ENCODE measurements around the gene BCLAF1.
"Not testable (repeated sequence)": the region's sequence is repeated elsewhere in the genome, so short reads cannot be mapped to it uniquely, and the experiment has no call there.

Gene BCLAF1

GRCh38 chr6:136249811-136250685 is 39.6 kb downstream of the BCLAF1 start, which contains the start of gene MTFR2:
TSS of gene MTFR2 (minus strand) at chr6:136250311. CDS start at chr6:136249099, 1,212 bp downstream.
- peak; percentile 98 for DNase-seq (ENCODE audit: low spot score)

- DNase-seq (ENCODE audit: low spot score), result no peak
Observed at GRCh38 chr6:136249336-136249735, 40.3 kb downstream of the BCLAF1 start.

- no peak for DNase-seq (ENCODE audit: low spot score)
Observed at GRCh38 chr6:136244061-136244616, 45.5 kb downstream of the BCLAF1 start.

- DNase-seq (ENCODE audit: low spot score), result no peak
Observed at GRCh38 chr6:136236466-136237293, 53.0 kb downstream of the BCLAF1 start.

- DNase-seq (ENCODE audit: low spot score), result no peak
Observed at GRCh38 chr6:136235233-136235564, 54.4 kb downstream of the BCLAF1 start.

- no peak for DNase-seq (ENCODE audit: low spot score)
Observed at GRCh38 chr6:136232701-136233100, 56.9 kb downstream of the BCLAF1 start.

GRCh38 chr6:136230219-136230853 is 59.3 kb downstream of the BCLAF1 start:
- DNase-seq (ENCODE audit: low spot score), result no peak

GRCh38 chr6:136228814-136229213 is 60.8 kb downstream of the BCLAF1 start:
- no peak for DNase-seq (ENCODE audit: low spot score)

- no peak for DNase-seq (ENCODE audit: low spot score)
Observed at GRCh38 chr6:136226674-136227377, 62.8 kb downstream of the BCLAF1 start.

- peak; percentile 55 for DNase-seq (ENCODE audit: low spot score)
Observed at GRCh38 chr6:136226027-136226673, 63.5 kb downstream of the BCLAF1 start.

- no peak for DNase-seq (ENCODE audit: low spot score)
Observed at GRCh38 chr6:136225496-136225895, 64.2 kb downstream of the BCLAF1 start.

GRCh38 chr6:136224974-136225373 is 64.7 kb downstream of the BCLAF1 start:
- DNase-seq (ENCODE audit: low spot score), result not testable (repeated sequence)

GRCh38 chr6:136216503-136217401 is 72.9 kb downstream of the BCLAF1 start:
- DNase-seq (ENCODE audit: low spot score), result no peak

GRCh38 chr6:136213853-136214252 is 75.8 kb downstream of the BCLAF1 start:
- DNase-seq (ENCODE audit: low spot score), result no peak

- DNase-seq (ENCODE audit: low spot score), result no peak
Observed at GRCh38 chr6:136213012-136213539, 76.6 kb downstream of the BCLAF1 start.

GRCh38 chr6:136212608-136213007 is 77.0 kb downstream of the BCLAF1 start:
- no peak for DNase-seq (ENCODE audit: low spot score)

- DNase-seq (ENCODE audit: low spot score), result no peak
Observed at GRCh38 chr6:136210398-136211165, 79.1 kb downstream of the BCLAF1 start.

- no peak for DNase-seq (ENCODE audit: low spot score)
Observed at GRCh38 chr6:136209496-136209895, 80.2 kb downstream of the BCLAF1 start.

- DNase-seq (ENCODE audit: low spot score), result no peak
Observed at GRCh38 chr6:136208783-136209182, 80.9 kb downstream of the BCLAF1 start.
